CD4-positive, alpha-beta T cell treated with Interleukin-17A for 1 hour (primary cell): ENCODE results near the gene PRPSAP2.
A peak's percentile ranks its signal among the peaks of the same experiment; 100 is the strongest.
"Not testable (repeated sequence)": the region's sequence is repeated elsewhere in the genome, so short reads cannot be mapped to it uniquely, and the experiment has no call there.

Source experiments
- DNase-seq: peaks from one replicate; pipeline ENCODE4 v3.0.0-alpha.2; 2020

PRPSAP2 gene

GRCh38 chr17:18947866-18948265 lies 89.9 kb downstream of the PRPSAP2 start:
- DNase-seq = no peak

DNA sequence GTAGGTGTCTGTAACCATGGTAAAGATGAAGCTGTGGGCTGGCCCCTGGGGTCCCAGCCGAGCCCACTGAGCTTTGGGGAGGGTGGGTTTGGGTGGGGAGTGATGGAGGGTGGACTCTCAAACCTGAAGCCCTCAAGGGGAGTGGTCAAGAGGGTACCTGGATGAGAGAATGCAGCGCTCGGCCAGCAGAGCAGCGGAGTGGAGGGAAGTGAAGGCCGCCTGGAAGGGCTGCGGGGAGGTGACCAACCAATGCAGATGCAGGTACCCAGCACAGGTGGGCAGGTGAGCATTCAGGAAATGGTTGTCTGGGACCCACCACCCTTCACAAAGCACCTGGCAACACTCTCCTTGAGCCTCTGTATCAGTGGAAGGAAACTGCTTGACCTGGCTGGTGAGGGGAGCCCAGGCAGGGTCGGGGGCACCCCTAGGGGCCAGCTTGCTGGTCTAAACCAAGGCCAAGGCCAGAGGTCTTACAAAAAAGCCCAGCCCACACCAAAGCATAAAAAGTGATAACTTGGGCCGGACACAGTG lies 90.6 kb downstream of the PRPSAP2 start:
- no peak for DNase-seq

- no peak for DNase-seq
These were observed 91.6 kb downstream of the PRPSAP2 start for GRCh38 chr17:18949566-18949965.

DNA sequence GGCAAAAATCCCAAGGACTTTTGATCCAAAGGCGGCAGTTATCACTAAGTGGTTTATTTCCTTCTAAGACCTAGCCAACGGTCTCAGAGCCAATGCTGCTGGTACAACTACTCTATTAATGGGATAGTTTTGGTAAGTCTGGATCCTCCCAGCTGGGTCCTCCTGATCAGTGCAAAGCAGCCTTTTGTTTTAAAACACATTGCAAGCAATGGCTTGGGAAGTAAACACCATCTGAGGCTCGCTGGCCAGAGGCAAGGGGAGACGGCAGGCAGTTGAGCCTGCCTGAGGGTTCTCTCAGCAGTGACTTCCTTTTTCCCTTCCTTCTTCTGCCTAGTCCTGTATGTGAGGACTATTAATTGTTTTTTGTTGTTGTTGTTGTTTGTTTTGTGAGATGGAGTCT lies 92.4 kb downstream of the PRPSAP2 start:
- no peak for DNase-seq

GRCh38 chr17:18950944-18951905 lies 93.3 kb downstream of the PRPSAP2 start:
- DNase-seq = no peak

DNA sequence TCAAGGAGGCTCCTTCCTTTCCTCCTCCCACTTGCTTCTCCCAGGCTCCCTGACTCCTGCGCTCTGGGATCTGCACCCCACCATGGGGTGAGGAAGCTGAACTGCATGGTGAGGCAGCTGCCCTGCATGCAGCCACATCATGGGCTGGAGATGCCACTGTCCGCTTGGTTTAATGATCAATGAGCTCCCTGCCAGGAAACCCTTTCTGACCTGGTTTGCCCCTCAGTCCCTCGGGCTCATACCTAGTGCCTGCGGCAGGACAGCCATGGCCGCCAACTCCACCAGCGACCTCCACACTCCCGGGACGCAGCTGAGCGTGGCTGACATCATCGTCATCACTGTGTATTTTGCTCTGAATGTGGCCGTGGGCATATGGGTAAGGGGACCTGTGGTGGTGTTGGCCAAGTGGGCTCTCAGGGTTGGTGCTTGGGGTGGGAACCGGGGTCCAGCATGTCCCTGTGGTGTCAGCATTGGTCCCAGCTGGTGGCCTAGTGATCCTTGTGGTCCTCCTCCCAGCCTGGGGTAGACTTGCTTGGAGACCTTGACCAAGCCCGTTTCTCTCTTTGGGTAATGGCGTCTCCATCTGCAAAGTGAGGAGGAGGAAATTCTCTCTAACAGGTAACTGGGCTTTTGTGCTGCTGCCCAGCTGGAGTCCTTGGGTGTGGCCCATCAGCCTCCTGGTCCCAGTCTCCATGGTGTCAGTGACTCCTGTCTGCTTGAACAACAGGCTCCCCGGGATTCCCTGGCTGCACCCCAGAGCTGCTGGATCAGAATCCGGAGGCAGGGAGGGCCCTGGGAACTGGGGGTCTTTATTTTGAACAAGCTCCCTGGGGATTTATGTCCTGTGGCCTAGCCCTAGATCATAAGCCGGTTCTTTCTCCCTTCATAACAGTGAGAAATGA lies 94.3 kb downstream of the PRPSAP2 start, which contains the start of gene SLC5A10:
Gene SLC5A10, plus strand, starts transcription at position 225 of the 902 bp plus-strand sequence. Its CDS starts 41 bp downstream, at position 266.
- DNase-seq = no peak

DNA sequence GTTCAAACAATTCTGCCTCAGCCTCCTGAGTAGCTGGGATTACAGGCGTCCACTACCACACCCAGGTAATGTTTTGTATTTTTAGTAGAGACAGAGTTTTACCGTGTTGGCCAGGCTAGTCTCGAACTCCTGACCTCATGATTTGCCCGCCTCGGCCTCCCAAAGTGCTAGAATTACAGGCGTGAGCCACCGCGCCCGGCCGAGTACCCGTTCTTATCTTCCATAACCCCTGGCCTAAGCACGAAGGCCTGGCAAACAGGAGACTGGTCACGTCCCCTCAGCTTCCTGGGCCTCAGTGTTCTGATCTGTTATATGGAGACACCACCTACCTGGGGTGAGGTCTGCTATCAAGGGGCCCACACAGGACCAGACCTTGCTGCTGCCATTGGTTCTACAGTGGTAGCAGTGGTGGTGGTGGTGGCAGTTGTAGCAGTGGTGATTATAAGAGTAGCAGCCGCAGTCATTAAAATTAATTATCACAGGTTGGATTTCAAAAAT lies 95.3 kb downstream of the PRPSAP2 start:
- DNase-seq = no peak

- DNase-seq = no peak
These were observed 96.4 kb downstream of the PRPSAP2 start for GRCh38 chr17:18954321-18954720.

DNA sequence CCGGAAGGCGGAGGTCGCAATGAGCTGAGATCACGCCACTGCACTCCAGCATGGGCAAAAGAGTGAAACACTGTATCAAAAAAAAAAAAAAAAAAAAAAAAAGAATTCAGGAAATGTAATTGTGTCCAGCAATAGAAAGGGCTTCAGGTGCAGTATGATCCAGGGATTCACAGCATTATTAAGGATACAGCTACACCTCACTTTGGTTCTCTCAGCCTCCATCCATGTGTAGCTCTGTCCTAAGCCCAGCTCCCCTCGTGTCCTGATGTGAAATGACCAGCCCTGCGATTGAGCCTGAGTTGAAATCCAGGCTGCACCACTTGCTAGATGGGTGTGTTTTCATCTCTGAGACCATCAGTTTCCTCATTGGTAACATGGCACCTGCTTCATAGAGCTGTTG lies 97.1 kb downstream of the PRPSAP2 start:
- no peak for DNase-seq

DNA sequence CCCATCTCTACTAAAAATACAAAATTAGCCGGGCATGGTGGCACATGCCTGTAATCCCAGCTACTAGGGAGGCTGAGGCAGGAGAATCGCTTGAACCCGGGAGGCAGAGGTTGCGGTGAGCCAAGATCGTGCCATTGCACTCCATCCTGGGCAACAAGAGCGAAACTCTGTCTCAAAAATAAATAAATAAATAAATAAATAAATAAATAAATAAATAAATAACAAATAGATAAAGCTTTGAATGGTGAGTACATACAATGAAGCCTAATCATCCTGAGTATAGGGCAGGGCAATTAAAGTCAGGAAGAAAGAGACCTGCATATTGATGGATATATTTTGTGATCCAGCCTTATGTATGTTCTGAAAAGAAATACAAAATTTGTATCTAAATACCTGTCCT lies 98.1 kb downstream of the PRPSAP2 start:
- not testable (repeated sequence) for DNase-seq

DNA sequence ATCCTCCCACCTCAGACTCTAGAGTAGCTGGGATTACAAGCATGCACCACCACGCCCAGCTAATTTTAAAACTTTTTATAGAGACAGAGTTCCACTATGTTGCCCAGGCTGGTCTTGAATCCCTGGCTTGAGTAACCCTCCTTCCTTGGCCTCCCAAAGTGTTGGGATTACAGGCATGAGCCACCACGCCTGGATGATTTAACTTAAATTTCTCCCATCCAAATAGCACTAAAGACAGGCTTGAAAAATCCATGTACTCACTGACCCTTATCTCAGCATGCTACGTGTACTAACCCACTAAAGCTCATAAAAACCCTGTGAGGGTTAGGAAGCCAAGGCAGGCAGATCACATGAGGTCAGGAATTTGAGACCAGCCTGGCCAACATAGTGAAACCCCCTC lies 98.7 kb downstream of the PRPSAP2 start:
- no peak for DNase-seq

DNA sequence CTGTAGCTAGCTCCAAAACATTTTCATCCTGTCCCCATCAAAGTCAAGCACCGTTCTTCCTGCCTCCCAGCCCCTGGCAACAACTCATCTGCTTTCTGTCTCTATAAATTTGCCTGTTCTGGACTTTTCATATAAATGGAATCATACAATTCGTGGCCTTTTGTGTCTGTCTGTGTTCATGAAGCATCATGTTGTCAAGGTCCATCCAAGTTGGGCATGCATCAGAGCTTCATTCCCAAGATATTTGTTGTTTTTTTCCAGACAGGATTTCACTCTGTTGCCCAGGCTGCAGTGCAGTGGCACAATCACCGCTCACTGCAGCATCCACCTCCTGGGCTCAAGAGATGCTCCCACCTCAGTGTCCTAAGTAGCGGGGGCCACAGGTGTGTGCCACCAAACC lies 99.9 kb downstream of the PRPSAP2 start:
- DNase-seq = no peak

DNA sequence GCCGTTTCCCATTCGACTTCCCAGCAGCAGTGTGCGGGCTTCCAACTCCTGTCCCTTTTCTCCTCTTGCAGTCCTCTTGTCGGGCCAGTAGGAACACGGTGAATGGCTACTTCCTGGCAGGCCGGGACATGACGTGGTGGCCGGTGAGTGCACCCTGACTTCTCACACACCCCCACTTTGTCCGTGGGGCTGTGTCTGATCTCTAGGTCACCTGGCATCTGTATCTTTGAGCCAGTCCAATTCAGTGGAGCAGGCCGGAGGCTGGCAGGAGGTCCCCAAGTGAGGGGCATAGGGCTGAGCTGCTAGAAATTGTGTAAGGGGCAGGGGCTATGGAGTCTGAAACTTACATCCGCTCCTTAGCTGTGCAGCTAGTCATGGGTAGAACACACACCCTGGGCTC lies 100.7 kb downstream of the PRPSAP2 start:
- no peak for DNase-seq

DNA sequence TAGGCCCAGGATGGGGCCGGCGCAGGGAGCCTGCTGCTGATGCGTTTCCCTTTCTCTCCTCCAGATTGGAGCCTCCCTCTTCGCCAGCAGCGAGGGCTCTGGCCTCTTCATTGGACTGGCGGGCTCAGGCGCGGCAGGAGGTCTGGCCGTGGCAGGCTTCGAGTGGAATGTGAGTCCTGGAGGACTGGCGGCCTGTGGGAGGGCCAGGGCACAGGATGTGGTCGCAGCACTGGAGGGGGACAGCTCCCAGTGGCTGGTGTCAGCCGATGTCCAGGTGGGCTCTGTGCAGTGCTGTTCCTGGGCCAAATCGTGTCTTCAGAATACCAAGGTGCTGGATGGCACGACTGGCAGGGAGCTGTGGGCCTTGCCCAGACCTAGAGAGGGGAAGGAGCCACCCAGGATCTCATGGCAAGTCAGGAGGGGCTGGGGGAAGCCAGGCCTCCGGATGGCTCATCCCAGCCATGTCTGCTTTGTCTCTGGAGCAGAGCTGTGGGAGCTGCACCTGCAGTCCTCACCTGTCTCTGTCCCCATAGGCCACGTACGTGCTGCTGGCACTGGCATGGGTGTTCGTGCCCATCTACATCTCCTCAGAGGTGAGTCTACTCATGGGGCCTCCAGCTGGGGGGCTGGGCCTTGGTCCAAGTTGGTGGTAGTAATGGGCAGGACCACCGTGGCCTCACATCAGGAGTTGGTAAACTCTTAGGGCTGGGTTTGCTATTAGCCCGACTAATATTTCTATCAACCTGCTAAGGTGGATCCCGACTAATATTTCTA lies 101.3 kb downstream of the PRPSAP2 start:
- DNase-seq = no peak

GRCh38 chr17:18959845-18960240 lies 101.9 kb downstream of the PRPSAP2 start:
- no peak for DNase-seq

DNA sequence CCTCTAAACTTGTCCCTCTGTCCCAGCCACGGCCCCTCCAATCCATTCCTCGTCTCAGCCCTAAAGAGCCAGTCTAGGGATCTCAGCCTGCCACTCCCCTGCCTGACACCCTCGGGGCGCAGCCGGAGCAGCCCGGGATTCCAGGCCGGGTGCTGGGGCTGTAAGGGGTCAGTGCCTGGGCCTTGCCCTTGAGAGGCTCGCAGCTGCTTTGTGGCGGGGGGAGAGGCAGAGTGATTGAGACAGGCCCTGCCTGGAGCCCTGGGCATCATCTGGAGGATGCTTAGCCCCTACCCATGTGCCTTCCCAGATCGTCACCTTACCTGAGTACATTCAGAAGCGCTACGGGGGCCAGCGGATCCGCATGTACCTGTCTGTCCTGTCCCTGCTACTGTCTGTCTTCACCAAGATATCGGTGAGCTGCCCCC lies 102.3 kb downstream of the PRPSAP2 start:
- DNase-seq = no peak

GRCh38 chr17:18960803-18961511 lies 103.0 kb downstream of the PRPSAP2 start:
- DNase-seq = peak; percentile 76

DNA sequence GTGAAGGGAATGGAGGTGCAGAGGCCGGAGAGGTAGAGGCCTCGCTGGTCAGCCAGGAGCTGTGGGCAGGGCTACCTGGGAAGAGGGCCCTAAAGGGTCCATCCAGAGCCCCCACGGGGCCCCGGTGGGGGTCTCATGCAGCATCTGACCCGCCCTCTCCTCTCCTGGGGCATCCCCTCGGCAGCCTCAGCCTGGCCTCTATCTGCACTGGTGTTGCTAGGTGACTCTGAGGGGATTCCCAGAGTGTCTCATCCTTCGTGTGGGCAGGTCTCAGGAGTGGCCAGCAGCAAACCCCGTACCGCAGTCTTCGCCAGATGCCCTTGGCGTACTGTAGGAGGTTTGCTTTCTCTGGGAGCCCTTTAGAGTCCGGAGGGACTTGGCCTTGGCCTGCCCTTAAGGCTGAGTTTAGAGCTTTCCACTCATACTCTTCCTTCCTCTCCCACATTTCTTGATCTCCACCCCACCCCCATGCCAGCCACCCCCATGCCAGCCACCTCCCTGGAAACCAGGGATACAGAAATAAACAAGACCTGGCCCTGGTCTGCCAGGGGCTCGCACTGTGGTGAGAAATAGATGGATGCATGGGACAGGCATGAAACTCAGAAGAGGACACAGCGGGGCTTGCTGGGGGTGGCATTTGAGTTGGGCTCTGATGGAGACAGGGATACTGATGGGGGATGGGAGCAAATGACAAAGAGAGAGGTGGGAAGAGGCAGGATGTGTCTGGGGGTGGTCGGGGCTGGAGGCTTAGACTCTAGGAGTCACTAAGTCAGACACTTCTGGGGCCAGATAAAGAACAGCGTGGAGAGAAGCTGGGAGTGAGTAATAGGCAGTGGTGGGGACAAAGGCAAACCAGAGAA lies 103.9 kb downstream of the PRPSAP2 start:
- DNase-seq = no peak

- DNase-seq = no peak
These were observed 104.5 kb downstream of the PRPSAP2 start for GRCh38 chr17:18962494-18962815.

DNA sequence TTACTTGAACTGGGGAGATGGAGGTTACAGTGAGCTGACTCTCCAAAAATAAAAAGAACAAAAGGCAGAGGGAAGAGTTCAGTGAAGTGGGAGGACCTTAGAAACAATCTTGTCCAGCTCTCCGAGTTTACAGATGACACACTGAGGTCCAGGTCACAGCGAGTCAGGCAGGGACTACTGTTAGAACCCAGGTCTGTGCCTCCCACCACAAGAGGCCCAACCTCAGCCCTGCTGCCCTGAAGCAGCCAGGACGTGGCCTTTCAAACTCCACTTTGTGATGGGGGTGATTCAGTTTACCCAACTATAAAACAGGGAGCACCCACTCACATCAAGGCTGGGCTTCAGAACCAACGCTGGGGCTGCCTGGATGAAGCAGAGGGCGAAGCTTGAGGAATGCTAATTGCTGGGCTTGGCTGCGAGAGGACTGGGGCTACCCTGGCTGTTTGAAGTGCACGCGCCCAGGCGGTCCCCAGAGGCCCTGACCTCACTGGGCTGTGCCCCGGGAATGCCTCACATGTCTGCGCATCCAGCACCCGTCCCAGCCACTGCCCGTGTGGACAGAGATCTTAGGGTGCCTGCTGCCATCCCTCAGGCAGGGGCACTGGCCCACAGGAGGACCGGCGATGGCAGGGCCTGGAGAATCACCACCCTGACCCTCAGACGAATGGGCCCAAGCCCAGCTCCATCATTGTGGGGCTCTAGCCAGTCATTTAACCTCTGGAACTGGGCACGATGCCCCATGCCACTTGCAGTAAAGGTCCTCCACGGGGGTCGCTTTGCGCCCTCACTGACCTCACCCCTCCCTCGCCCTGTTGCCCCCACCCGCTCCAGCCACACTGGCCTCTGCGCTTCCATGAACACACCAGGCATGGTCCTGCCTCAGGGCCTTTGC lies 105.4 kb downstream of the PRPSAP2 start:
- DNase-seq = no peak
